ENCODE measurements around the gene CACNG1. TPM values are rescaled to one million over a fixed set of nuclear protein-coding genes. Genes with fewer than 3 reads are reported as not detected.

The CACNG1 gene
- polyA plus RNA-seq, 3 donors from 2014 or later: not detected

GRCh38 chr17:67018471-67019434 is 25.6 kb upstream of the CACNG1 start:
- no peak for DNase-seq

GRCh38 chr17:67019809-67020208 is 24.5 kb upstream of the CACNG1 start:
- H3K27me3 Mint-ChIP-seq (ENCODE audit: low read depth in 3 of 3): peaks cover 0 to 1% (median 0%) of the 10 kb centered on the region in 3 donors
- H3K4me1 Mint-ChIP-seq: no peaks in the 10 kb centered on the region
- no peaks in the 10 kb centered on the region for H3K9me3 Mint-ChIP-seq
- no peak overlapping the region for H3K4me3 Mint-ChIP-seq
- H3K36me3 Mint-ChIP-seq: no peaks in the 10 kb centered on the region
- no peak overlapping the region for H3K27ac Mint-ChIP-seq
- DNase-seq: no peak

More at GRCh38 chr17:67018471-67019434, 25.6 kb upstream of the CACNG1 start:
- H3K4me3 Mint-ChIP-seq: no peak overlapping the region
- no peaks in the 10 kb centered on the region for H3K36me3 Mint-ChIP-seq
- no peaks in the 10 kb centered on the region for H3K4me1 Mint-ChIP-seq
- H3K27me3 Mint-ChIP-seq (ENCODE audit: low read depth in 3 of 3): peaks cover 0 to 2% (median 0%) of the 10 kb centered on the region in 3 donors
- no peaks in the 10 kb centered on the region for H3K9me3 Mint-ChIP-seq
- H3K27ac Mint-ChIP-seq: no peak overlapping the region

- no peaks in the 10 kb centered on the region for H3K9me3 Mint-ChIP-seq
- no peak overlapping the region for H3K4me3 Mint-ChIP-seq
- H3K27me3 Mint-ChIP-seq (ENCODE audit: low read depth in 3 of 3): peaks cover 0 to 1% (median 0%) of the 10 kb centered on the region in 3 donors
- no peaks in the 10 kb centered on the region for H3K4me1 Mint-ChIP-seq
- H3K27ac Mint-ChIP-seq: no peak overlapping the region
- DNase-seq: no peak
- no peaks in the 10 kb centered on the region for H3K36me3 Mint-ChIP-seq
Observed at GRCh38 chr17:67020293-67020766, 24.0 kb upstream of the CACNG1 start.

- no peak overlapping the region for H3K27ac Mint-ChIP-seq
- H3K9me3 Mint-ChIP-seq: no peaks in the 10 kb centered on the region
- H3K4me1 Mint-ChIP-seq: no peaks in the 10 kb centered on the region
- peaks cover 0 to 1% (median 0%) of the 10 kb centered on the region in 3 donors for H3K27me3 Mint-ChIP-seq (ENCODE audit: low read depth in 3 of 3)
- no peaks in the 10 kb centered on the region for H3K36me3 Mint-ChIP-seq
- H3K4me3 Mint-ChIP-seq: no peak overlapping the region
- no peak for DNase-seq
Observed at GRCh38 chr17:67021196-67021595, 23.2 kb upstream of the CACNG1 start.

- H3K9me3 Mint-ChIP-seq: no peaks in the 10 kb centered on the region
- H3K4me1 Mint-ChIP-seq: no peaks in the 10 kb centered on the region
- DNase-seq: no peak
- H3K27ac Mint-ChIP-seq: no peak overlapping the region
- H3K27me3 Mint-ChIP-seq (ENCODE audit: low read depth in 3 of 3): peaks cover 0 to 1% (median 0%) of the 10 kb centered on the region in 3 donors
- no peaks in the 10 kb centered on the region for H3K36me3 Mint-ChIP-seq
- H3K4me3 Mint-ChIP-seq: no peak overlapping the region
Observed at GRCh38 chr17:67021743-67022450, 22.5 kb upstream of the CACNG1 start.

- H3K4me1 Mint-ChIP-seq: no peaks in the 10 kb centered on the region
- H3K27me3 Mint-ChIP-seq (ENCODE audit: low read depth in 3 of 3): peaks cover 0 to 1% (median 0%) of the 10 kb centered on the region in 3 donors
- H3K9me3 Mint-ChIP-seq: no peaks in the 10 kb centered on the region
- H3K36me3 Mint-ChIP-seq: no peaks in the 10 kb centered on the region
- H3K4me3 Mint-ChIP-seq: no peak overlapping the region
- no peak for DNase-seq
- H3K27ac Mint-ChIP-seq: no peak overlapping the region
Observed at GRCh38 chr17:67022451-67022810, 21.9 kb upstream of the CACNG1 start.

GRCh38 chr17:67024736-67025135 is 19.6 kb upstream of the CACNG1 start:
- DNase-seq: no peak
- Mint-ChIP-seq H3K36me3 (no peaks in the 10 kb centered on the region), H3K4me1 (no peaks in the 10 kb centered on the region), H3K27me3 (ENCODE audit: low read depth in 3 of 3) (peaks cover 0 to 2% (median 1%) of the 10 kb centered on the region in 3 donors), H3K4me3 (no peak overlapping the region), H3K9me3 (no peaks in the 10 kb centered on the region), H3K27ac (no peak overlapping the region)

- H3K27ac Mint-ChIP-seq: no peak overlapping the region
- peaks cover 0 to 4% (median 1%) of the 10 kb centered on the region in 3 donors for H3K27me3 Mint-ChIP-seq (ENCODE audit: low read depth in 3 of 3)
- DNase-seq: no peak
- no peaks in the 10 kb centered on the region for H3K36me3 Mint-ChIP-seq
- H3K4me3 Mint-ChIP-seq: no peak overlapping the region
- H3K4me1 Mint-ChIP-seq: no peaks in the 10 kb centered on the region
- H3K9me3 Mint-ChIP-seq: no peaks in the 10 kb centered on the region
Observed at GRCh38 chr17:67025216-67025792, 19.1 kb upstream of the CACNG1 start.

GRCh38 chr17:67026341-67026740 is 18.0 kb upstream of the CACNG1 start:
- no peak overlapping the region for H3K4me3 Mint-ChIP-seq
- no peak for DNase-seq
- H3K36me3 Mint-ChIP-seq: no peaks in the 10 kb centered on the region
- H3K27ac Mint-ChIP-seq: no peak overlapping the region
- H3K27me3 Mint-ChIP-seq (ENCODE audit: low read depth in 3 of 3): peaks cover 0 to 5% (median 1%) of the 10 kb centered on the region in 3 donors
- no peaks in the 10 kb centered on the region for H3K4me1 Mint-ChIP-seq
- H3K9me3 Mint-ChIP-seq: no peaks in the 10 kb centered on the region

- no peaks in the 10 kb centered on the region for H3K36me3 Mint-ChIP-seq
- no peaks in the 10 kb centered on the region for H3K4me1 Mint-ChIP-seq
- no peak overlapping the region for H3K4me3 Mint-ChIP-seq
- no peak overlapping the region for H3K27ac Mint-ChIP-seq
- no peaks in the 10 kb centered on the region for H3K9me3 Mint-ChIP-seq
- peaks cover 0 to 5% (median 1%) of the 10 kb centered on the region in 3 donors for H3K27me3 Mint-ChIP-seq (ENCODE audit: low read depth in 3 of 3)
- no peak for DNase-seq
Observed at GRCh38 chr17:67027031-67027628, 17.2 kb upstream of the CACNG1 start.

GRCh38 chr17:67030641-67031040 is 13.7 kb upstream of the CACNG1 start:
- Mint-ChIP-seq H3K36me3 (no peaks in the 10 kb centered on the region), H3K27me3 (ENCODE audit: low read depth in 3 of 3) (peaks cover 0 to 7% (median 0%) of the 10 kb centered on the region in 3 donors), H3K4me3 (no peak overlapping the region), H3K9me3 (no peaks in the 10 kb centered on the region), H3K27ac (no peak overlapping the region), H3K4me1 (no peaks in the 10 kb centered on the region)
- no peak for DNase-seq

GRCh38 chr17:67032382-67032781 is 12.0 kb upstream of the CACNG1 start:
- Mint-ChIP-seq H3K4me3 (no peak overlapping the region), H3K27ac (no peak overlapping the region), H3K4me1 (no peaks in the 10 kb centered on the region), H3K9me3 (no peaks in the 10 kb centered on the region), H3K36me3 (no peaks in the 10 kb centered on the region), H3K27me3 (ENCODE audit: low read depth in 3 of 3) (peaks cover 1 to 9% (median 3%) of the 10 kb centered on the region in 3 donors)
- DNase-seq: no peak

GRCh38 chr17:67032985-67033384 is 11.4 kb upstream of the CACNG1 start:
- DNase-seq: no peak
- Mint-ChIP-seq H3K36me3 (no peaks in the 10 kb centered on the region), H3K9me3 (no peaks in the 10 kb centered on the region), H3K27ac (no peak overlapping the region), H3K4me1 (no peaks in the 10 kb centered on the region), H3K27me3 (ENCODE audit: low read depth in 3 of 3) (peaks cover 1 to 9% (median 3%) of the 10 kb centered on the region in 3 donors), H3K4me3 (no peak overlapping the region)

All from immature natural killer cell (primary cell).